ENCODE data around the gene DLGAP1. TPM values are rescaled to one million over a fixed set of nuclear protein-coding genes. Genes with fewer than 3 reads are reported as not detected.

DLGAP1 gene
- total and polyA plus RNA-seq, 10 of the 15 experiments (the other 5 are each of a cell fraction or from before 2014, with no cell fraction given): 0.23 to 27.6 (median 1.9) TPM

GRCh38 chr18:3907955-3908354 is 547.2 kb downstream of the DLGAP1 start:
- Histone ChIP-seq H3K4me3 (no peak overlapping the region), H3K36me3 (ENCODE audit: control insufficient read depth in 2 of 2, insufficient read depth in 2 of 2, low read length in 1 of 2) (no peaks in the 10 kb centered on the region), H3K79me2 (ENCODE audit: control insufficient read depth, insufficient read depth, low read length) (no peaks in the 10 kb centered on the region), H3K27me3 (replicated peaks in 1 of 2; ENCODE audit: control insufficient read depth in 2 of 2, insufficient read depth in 2 of 2, low read length in 1 of 2) (no peaks in the 10 kb centered on the region), H3K9me3 (replicated peaks; ENCODE audit: control insufficient read depth, insufficient read depth, low read length) (no peaks in the 10 kb centered on the region), H3K4me1 (ENCODE audit: control insufficient read depth, insufficient read depth, low read length) (no peaks in the 10 kb centered on the region), H4K20me1 (ENCODE audit: control insufficient read depth, insufficient read depth) (no peaks in the 10 kb centered on the region), H3K9ac (ENCODE audit: control insufficient read depth, insufficient read depth, low read length) (no peak overlapping the region), H2AFZ (ENCODE audit: control insufficient read depth, low read depth, low read length) (no peak overlapping the region), H3K4me2 (ENCODE audit: control insufficient read depth, insufficient read depth) (no peak overlapping the region), H3K27ac (ENCODE audit: control insufficient read depth, insufficient read depth) (no peak overlapping the region)
- ChIA-PET RAD21 (ENCODE audit: unreplicated experiment) (no interaction called here), SMC1A (ENCODE audit: uncharacterized antibody, unreplicated experiment) (interaction anchor here (2.5 kb wide), 1 partner anchor 18 kb away, joined by 17 read pairs; no protein-coding TSS in a partner anchor), CTCF (interaction anchor here (1.0 kb wide), 1 partner anchor 34 kb away, joined by 3 read pairs; no protein-coding TSS in a partner anchor), POLR2A (interaction anchor here (0.8 kb wide), 1 partner anchor 13 kb away, joined by 3 read pairs; no protein-coding TSS in a partner anchor)
- intact Hi-C loops (cut with micrococcal nuclease; ENCODE audit: unreplicated experiment): no loop called here
- FAIRE-seq (no peak), ATAC-seq (no peak), DNase-seq (ENCODE audit: low read depth, low spot score) (no peak)
- TF ChIP-seq TCF12 (IDR thresholded peaks at IDR 0.05; ENCODE audit: low read depth, low read length) (no peak), BMI1 (IDR thresholded peaks at IDR 0.05; ENCODE audit: borderline replicate concordance) (no peak), ZNF384 (IDR thresholded peaks at IDR 0.05; ENCODE audit: borderline replicate concordance, low read depth, low read length) (no peak), MYB (IDR thresholded peaks at IDR 0.05; ENCODE audit: borderline replicate concordance, low read depth, low read length) (no peak), EP300 (IDR thresholded peaks at IDR 0.05; ENCODE audit: borderline replicate concordance in 1 of 2, control insufficient read depth in 1 of 2, low read depth in 2 of 2, low read length in 2 of 2) (no peak), TBL1XR1 (IDR thresholded peaks at IDR 0.05; ENCODE audit: low read depth, low read length) (no peak), CHD2 (IDR thresholded peaks at IDR 0.05; ENCODE audit: borderline replicate concordance, low read depth, low read length) (no peak), NRF1 (conservative IDR thresholded peaks at IDR 0.05; ENCODE audit: low read depth, low read length) (no peak), CEBPB (IDR thresholded peaks at IDR 0.05; ENCODE audit: borderline replicate concordance in 1 of 2, low read depth in 2 of 2, low read length in 2 of 2) (no peak)
- TF ChIP-seq, protein P1, sequence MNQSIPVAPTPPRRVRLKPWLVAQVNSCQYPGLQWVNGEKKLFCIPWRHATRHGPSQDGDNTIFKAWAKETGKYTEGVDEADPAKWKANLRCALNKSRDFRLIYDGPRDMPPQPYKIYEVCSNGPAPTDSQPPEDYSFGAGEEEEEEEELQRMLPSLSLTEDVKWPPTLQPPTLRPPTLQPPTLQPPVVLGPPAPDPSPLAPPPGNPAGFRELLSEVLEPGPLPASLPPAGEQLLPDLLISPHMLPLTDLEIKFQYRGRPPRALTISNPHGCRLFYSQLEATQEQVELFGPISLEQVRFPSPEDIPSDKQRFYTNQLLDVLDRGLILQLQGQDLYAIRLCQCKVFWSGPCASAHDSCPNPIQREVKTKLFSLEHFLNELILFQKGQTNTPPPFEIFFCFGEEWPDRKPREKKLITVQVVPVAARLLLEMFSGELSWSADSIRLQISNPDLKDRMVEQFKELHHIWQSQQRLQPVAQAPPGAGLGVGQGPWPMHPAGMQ (IDR thresholded peaks at IDR 0.05; ENCODE audit: borderline replicate concordance): no peak
- BruUV-seq (replicated peaks): no TSS peak
- in situ Hi-C loops (cut with MboI): no loop called here
